K562 (cell line): ENCODE measurements around the gene TXNRD1. TPM values are rescaled to one million over a fixed set of nuclear protein-coding genes. Genes with fewer than 3 reads are reported as not detected.

Experiments
- ATAC-seq: fragments of 200-7000 bp; cut with Tn5 transposase; 3 replicates; pipeline ENCODE4 v1.9.1; 2020; ENCODE audit warnings: moderate library complexity
- BruUV-seq: library from RNA; stranded (reverse); fragments of 400-500 nt; replicated peaks from 2 replicates; lab custom pipeline; 2021; lab: Mats Ljungman, UMichigan
- CTCF ChIA-PET: fragments of 300-600 bp; formaldehyde crosslinking; extraction: SDS; loops from one replicate; lab custom pipeline; 2021; ENCODE audit warnings: low intra/inter-chr PET ratio; lab: Yijun Ruan, JAX
- POLR2A ChIA-PET: fragments of 300-600, 350-650 bp; sonication (Branson Sonifier 250); formaldehyde crosslinking; extraction: SDS; loops from one replicate; lab custom pipeline; 2021; ENCODE audit warnings: antibody characterized with exemption, inconsistent platforms; lab: Yijun Ruan, JAX
- DNase-seq, 4 experiments: peaks; one replicate each; pipeline versions ENCODE4 v3.0.0 to v3.0.0-alpha.2; 2011 to 2018; ENCODE audit warnings: low spot score in 3 of 4, mixed read lengths in 3 of 4; ENCODE audit errors: extremely low read depth in 1 of 4
- FAIRE-seq: peaks from 2 replicates; lab custom pipeline; 2011; peaks lifted over from hg19 to GRCh38; lab: Jason Lieb, UNC
- H2AFZ ChIP-seq: 2 replicates; pipeline ENCODE4 v1.6.0; 2011; ENCODE audit warnings: low read depth, low read length, control low read depth, inconsistent platforms
- H3K27ac ChIP-seq: fragments of 200-600 bp; 3 replicates; pipeline ENCODE4 v1.8.0; 2011; ENCODE audit warnings: low read depth, mild to moderate bottlenecking, control low read depth, inconsistent platforms, low read length, moderate library complexity, mixed read lengths; ENCODE audit errors: extremely low read depth
- H3K27me3 ChIP-seq, 2 experiments: fragments of 300-600 bp in 1 of 2; 2 replicates in 1 of 2; 3 replicates in 1 of 2; pipeline versions ENCODE4 v1.6.0 to v1.8.0; 2011; ENCODE audit warnings: inconsistent platforms in 2 of 2, low read length in 2 of 2, mild to moderate bottlenecking in 1 of 2, mixed read lengths in 1 of 2, moderate library complexity in 1 of 2; ENCODE audit not compliant: control insufficient read depth in 2 of 2, insufficient read depth in 2 of 2
- H3K36me3 ChIP-seq: fragments of 300-600 bp; 3 replicates; pipeline ENCODE4 v1.8.0; 2011; ENCODE audit warnings: mild to moderate bottlenecking, low read length, inconsistent platforms; ENCODE audit not compliant: control insufficient read depth, insufficient read depth
- H3K4me1 ChIP-seq, 2 experiments: fragments of 200-600 bp in 1 of 2; replicated peaks in 1 of 2; 2 replicates in 1 of 2; 3 replicates in 1 of 2; pipeline versions ENCODE4 v1.5.1 to v1.8.0; 2011; ENCODE audit warnings: inconsistent platforms in 2 of 2, low read length in 2 of 2, mild to moderate bottlenecking in 1 of 2, mixed read lengths in 1 of 2, moderate library complexity in 1 of 2; ENCODE audit not compliant: control insufficient read depth in 2 of 2, insufficient read depth in 2 of 2
- H3K4me2 ChIP-seq: 2 replicates; pipeline ENCODE4 v1.6.1; 2011; ENCODE audit warnings: low read length, control low read depth, inconsistent platforms, mixed read lengths; ENCODE audit not compliant: insufficient read depth
- H3K4me3 ChIP-seq: fragments of 200-600 bp; sonication (generic), shearing (Covaris generic); 2 replicates; pipeline ENCODE4 v1.5.1; 2016; ENCODE audit warnings: control low read depth, inconsistent platforms
- H3K79me2 ChIP-seq: fragments of 200-600 bp; 3 replicates; pipeline ENCODE4 v1.8.0; 2011; ENCODE audit warnings: low read length, inconsistent platforms; ENCODE audit not compliant: control insufficient read depth, insufficient read depth
- H3K9ac ChIP-seq, 2 experiments: 2 replicates each; pipeline versions ENCODE4 v1.6.0 to v1.6.1; 2011; ENCODE audit warnings: low read depth in 2 of 2, low read length in 2 of 2, control low read depth in 1 of 2, inconsistent platforms in 1 of 2, mild to moderate bottlenecking in 1 of 2, mixed read lengths in 1 of 2; ENCODE audit not compliant: insufficient read depth in 1 of 2
- H3K9me1 ChIP-seq: one replicate; pipeline ENCODE4 v1.6.0; 2011; ENCODE audit warnings: inconsistent platforms, mild to moderate bottlenecking, low read length, moderate library complexity; ENCODE audit not compliant: control insufficient read depth, insufficient read depth
- H3K9me3 ChIP-seq: replicated peaks from 2 replicates; pipeline ENCODE4 v1.5.1; 2011; ENCODE audit warnings: low read depth, low read length, inconsistent platforms; ENCODE audit not compliant: control insufficient read depth, insufficient read depth
- H4K20me1 ChIP-seq: replicated peaks from 2 replicates; pipeline ENCODE4 v1.6.1; 2011; ENCODE audit warnings: low read length, inconsistent platforms, mixed read lengths; ENCODE audit not compliant: control insufficient read depth, insufficient read depth
- BRCA1 ChIP-seq, 2 experiments: fragments of 450-650 bp in 1 of 2; sonication (generic) in 1 of 2; formaldehyde crosslinking in 1 of 2; IDR thresholded peaks; 2 replicates each; pipeline versions ENCODE4 v1.5.0 to v1.6.1; 2017 to 2020; ENCODE audit warnings: mild to moderate bottlenecking in 1 of 2, missing genetic modification reagents in 1 of 2
- FOXK2 ChIP-seq, 2 experiments: fragments of 450-650 bp; IDR thresholded peaks in 1 of 2; conservative IDR thresholded peaks in 1 of 2; 2 replicates each; pipeline ENCODE4 v1.6.1; 2016; ENCODE audit warnings: low read depth in 2 of 2, mild to moderate bottlenecking in 1 of 2
- KAT2B ChIP-seq: IDR thresholded peaks from one replicate; pipeline ENCODE4 v1.6.1; 2012; ENCODE audit warnings: low read depth, mild to moderate bottlenecking, control low read depth, inconsistent platforms, low read length, moderate library complexity
- MAFK ChIP-seq: IDR thresholded peaks from 2 replicates; pipeline ENCODE4 v1.6.1; 2011; ENCODE audit warnings: low read length, improper control_type of control experiment
- ZNF586 ChIP-seq: fragments of 450-650 bp; formaldehyde crosslinking; conservative IDR thresholded peaks from 2 replicates; pipeline ENCODE4 v1.4.0; 2020; ENCODE audit warnings: mild to moderate bottlenecking, moderate library complexity
- WGBS: fragments of 100-300 bp; shearing (Covaris generic); methylation state at CpG from one replicate; pipeline ENCODE4 v1.1.6; 2016; ENCODE audit warnings: low coverage, mixed read lengths; ENCODE audit not compliant: insufficient coverage; ENCODE audit errors: missing lambda C conversion rate; 5-methylcytosine and 5-hydroxymethylcytosine counted together
- in situ Hi-C: fragments of 300-500 bp; cut with MboI; formaldehyde crosslinking; loops from 4 replicates; pipeline ENCODE4 v1.15.0; 2018; ENCODE audit warnings: inconsistent platforms, mixed read lengths
- intact Hi-C: fragments of 100-400 bp; cut with micrococcal nuclease; formaldehyde crosslinking; loops from 2 replicates; pipeline ENCODE4 v1.14.2; 2022
- polyA plus RNA-seq, 8 experiments: library from polyadenylated mRNA; depleted of rRNA in 4 of 8; stranded (reverse) in 5 of 8; unstranded in 3 of 8; fragments of >200 nt; fragmentation: Nextera tagmentation in 2 of 8; fragmentation: Illumina TruSeq in 1 of 8; extraction: Ambion mirVana in 2 of 8; extraction: Trizol in 1 of 8; gene quantifications; 2 replicates each; pipeline versions ENCODE4 v1.2.1 to v1.2.3, GENCODE V29; 2011 to 2014; ENCODE audit warnings: inconsistent platforms in 1 of 8, missing spikeins in 1 of 8
- total RNA-seq, 7 experiments: library from RNA; depleted of rRNA in 6 of 7; stranded (reverse); fragments of >200 nt in 6 of 7; fragmentation: Illumina TruSeq in 2 of 7; extraction: Trizol in 2 of 7; gene quantifications; 2 replicates each; pipeline versions ENCODE4 v1.2.1 to v1.2.3, GENCODE V29; 2011 to 2021; ENCODE audit warnings: low replicate concordance in 1 of 7
- TF ChIP-seq, protein P1 (sequence below): sonication (generic); formaldehyde crosslinking; IDR thresholded peaks from 2 replicates; pipeline ENCODE4 v1.8.0; 2023; ENCODE audit warnings: mild to moderate bottlenecking, missing genetic modification reagents

The TXNRD1 gene
- total and polyA plus RNA-seq, 9 of the 15 experiments (the other 6 are each of a cell fraction or from before 2014, with no cell fraction given) = 107 to 189 (median 146) TPM

DNA sequence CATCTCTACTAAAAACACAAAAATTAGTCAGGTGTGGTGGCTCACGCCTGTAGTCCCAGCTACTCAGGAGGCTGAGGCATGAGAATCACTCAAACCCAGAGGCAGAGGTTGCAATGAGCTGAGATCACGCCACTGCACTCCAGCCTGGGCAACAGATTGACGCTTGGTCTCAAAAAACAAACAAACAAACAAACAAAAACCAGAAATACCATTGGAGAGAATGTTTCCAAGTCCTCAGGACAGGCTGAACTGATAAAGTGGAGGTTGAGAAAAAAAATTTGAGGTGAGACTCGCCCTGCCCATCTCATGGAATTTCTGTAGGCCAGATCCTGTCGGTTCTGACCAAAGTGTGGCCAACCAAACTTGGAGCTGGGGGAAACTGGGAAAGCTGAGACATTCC, 47.0 kb upstream of the TXNRD1 start:
- WGBS = 55% methylated on average over 5 of the region's 5 CpGs
- no peak overlapping the region for H3K4me3 ChIP-seq
- no peaks in the 10 kb centered on the region for H3K9me3 ChIP-seq
- FAIRE-seq = no peak
- H4K20me1 ChIP-seq = no peaks in the 10 kb centered on the region
- no peak overlapping the region for H3K27ac ChIP-seq
- H3K9ac ChIP-seq = no peak overlapping the region
- CTCF ChIA-PET = no interaction called here
- no peaks in the 10 kb centered on the region for H3K9me1 ChIP-seq
- POLR2A ChIA-PET = no interaction called here
- intact Hi-C loops = no loop called here
- DNase-seq = no peak
- no peak overlapping the region for H3K4me2 ChIP-seq
- in situ Hi-C loops = no loop called here
- peaks cover 5 to 12% of the 10 kb centered on the region in 2 experiments; a peak in 4 of 5 replicates for H3K4me1 ChIP-seq
- no peak for ATAC-seq
- TF ChIP-seq FOXK2 (conservative IDR thresholded peaks at IDR 0.05 in 1 of 2, IDR thresholded peaks at IDR 0.05 in 1 of 2; ENCODE audit: low read depth in 2 of 2) = no peak
- TF ChIP-seq, protein P1, sequence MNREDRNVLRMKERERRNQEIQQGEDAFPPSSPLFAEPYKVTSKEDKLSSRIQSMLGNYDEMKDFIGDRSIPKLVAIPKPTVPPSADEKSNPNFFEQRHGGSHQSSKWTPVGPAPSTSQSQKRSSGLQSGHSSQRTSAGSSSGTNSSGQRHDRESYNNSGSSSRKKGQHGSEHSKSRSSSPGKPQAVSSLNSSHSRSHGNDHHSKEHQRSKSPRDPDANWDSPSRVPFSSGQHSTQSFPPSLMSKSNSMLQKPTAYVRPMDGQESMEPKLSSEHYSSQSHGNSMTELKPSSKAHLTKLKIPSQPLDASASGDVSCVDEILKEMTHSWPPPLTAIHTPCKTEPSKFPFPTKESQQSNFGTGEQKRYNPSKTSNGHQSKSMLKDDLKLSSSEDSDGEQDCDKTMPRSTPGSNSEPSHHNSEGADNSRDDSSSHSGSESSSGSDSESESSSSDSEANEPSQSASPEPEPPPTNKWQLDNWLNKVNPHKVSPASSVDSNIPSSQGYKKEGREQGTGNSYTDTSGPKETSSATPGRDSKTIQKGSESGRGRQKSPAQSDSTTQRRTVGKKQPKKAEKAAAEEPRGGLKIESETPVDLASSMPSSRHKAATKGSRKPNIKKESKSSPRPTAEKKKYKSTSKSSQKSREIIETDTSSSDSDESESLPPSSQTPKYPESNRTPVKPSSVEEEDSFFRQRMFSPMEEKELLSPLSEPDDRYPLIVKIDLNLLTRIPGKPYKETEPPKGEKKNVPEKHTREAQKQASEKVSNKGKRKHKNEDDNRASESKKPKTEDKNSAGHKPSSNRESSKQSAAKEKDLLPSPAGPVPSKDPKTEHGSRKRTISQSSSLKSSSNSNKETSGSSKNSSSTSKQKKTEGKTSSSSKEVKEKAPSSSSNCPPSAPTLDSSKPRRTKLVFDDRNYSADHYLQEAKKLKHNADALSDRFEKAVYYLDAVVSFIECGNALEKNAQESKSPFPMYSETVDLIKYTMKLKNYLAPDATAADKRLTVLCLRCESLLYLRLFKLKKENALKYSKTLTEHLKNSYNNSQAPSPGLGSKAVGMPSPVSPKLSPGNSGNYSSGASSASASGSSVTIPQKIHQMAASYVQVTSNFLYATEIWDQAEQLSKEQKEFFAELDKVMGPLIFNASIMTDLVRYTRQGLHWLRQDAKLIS = no peak
- no peak for TF ChIP-seq ZNF586 (CRISPR knock-in tag)
- no peak for TF ChIP-seq KAT2B
- no peak for TF ChIP-seq BRCA1 (IDR thresholded peaks at IDR 0.05)
- TF ChIP-seq BRCA1 (CRISPR knock-in tag; IDR thresholded peaks at IDR 0.05) = no peak
- TF ChIP-seq MAFK = no peak
- no peaks in the 10 kb centered on the region for H3K36me3 ChIP-seq
- H2AFZ ChIP-seq = no peak overlapping the region
- H3K79me2 ChIP-seq = no peaks in the 10 kb centered on the region
- BruUV-seq = no TSS peak
- no peaks in the 10 kb centered on the region for H3K27me3 ChIP-seq
